Measurements from ENCODE around the gene MYG1.
"Not testable (repeated sequence)": the region's sequence is repeated elsewhere in the genome, so short reads cannot be mapped to it uniquely, and the experiment has no call there.

The MYG1 gene

GRCh38 chr12:53327435-53328042 is 28.0 kb downstream of the MYG1 start:
- no peak for DNase-seq (ENCODE audit: low read depth)

DNA sequence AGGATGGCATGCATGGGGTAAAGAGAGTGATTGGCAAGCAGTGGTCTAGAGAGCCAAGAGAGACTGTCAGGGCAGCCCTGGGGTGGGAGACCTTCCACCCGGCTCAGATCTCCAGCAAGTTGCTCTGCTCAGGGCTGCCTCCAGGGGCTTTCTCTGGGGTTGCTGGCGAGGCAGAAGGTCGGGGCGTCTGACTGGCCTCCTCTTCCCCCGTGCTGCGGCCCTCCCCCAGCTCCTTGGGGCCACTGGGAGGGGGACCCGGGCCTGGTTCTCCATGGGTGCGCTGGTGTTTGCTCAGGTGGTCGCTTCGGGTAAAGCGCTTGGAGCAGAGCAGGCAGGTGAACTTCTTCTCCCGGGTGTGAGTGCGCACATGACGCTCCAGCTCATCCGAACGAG is 28.5 kb downstream of the MYG1 start:
- no peak for DNase-seq (ENCODE audit: low read depth)

DNA sequence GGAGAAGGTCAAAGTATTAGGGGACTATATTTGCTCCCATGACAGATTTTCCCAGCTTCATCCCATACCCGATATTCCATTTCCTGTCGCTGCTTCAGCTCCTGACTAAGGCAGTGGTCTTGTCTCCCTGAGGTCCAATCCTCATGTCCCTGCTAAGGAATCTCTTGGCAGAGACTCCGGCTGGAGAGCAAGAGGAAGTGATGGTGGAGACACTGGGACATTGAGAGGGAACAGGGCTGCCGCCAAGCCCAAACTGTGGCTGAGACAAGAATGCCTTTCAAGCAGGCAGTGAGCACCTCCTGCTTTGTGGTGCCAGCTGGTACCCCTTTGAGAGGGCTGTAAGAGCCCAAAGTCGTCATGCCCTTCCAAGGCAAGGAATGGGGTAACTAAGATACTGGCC is 31.2 kb downstream of the MYG1 start:
- no peak for DNase-seq (ENCODE audit: low read depth)

DNA sequence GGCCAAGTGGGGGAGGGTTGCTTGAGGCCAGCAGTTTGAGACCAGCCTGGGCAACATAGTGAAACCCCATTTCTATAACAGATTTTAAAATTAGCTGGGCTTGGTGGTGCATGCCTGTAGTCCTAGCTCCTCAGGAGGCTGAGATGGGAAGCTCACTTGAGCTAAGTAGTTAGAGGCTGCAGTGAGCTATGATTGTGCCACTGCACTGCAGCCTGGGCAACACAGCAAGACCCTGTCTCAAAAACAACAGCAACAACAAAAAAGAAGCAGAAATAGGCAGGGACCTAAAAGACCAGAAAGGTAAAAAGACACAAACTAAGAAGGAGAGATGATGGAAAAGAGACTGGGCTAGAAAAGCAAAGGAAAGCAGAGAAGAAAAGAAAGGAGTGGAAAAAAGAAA is 32.8 kb downstream of the MYG1 start:
- not testable (repeated sequence) for DNase-seq (ENCODE audit: low read depth)

DNA sequence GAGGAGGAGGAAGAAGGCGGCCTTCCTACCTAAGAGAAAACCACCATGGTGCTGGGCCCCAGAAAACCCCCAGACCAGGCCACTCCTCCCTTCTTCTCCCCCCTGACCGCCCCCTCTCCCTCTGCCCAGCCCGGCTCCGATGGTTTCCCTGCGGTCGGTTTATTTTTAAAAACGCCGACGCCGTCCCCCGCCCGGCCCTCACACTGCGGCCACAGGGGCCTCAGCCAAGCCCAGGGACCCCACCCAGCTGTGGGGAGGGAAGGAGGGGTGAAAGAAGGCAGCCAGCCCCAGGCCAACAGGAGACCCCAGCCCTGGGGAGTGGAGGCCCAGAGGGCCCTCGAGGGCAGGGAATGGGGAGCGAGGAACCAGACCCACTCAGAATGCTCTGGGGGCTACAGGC is 33.2 kb downstream of the MYG1 start:
- no peak for DNase-seq (ENCODE audit: low read depth)

- no peak for DNase-seq (ENCODE audit: low read depth)
Measured at GRCh38 chr12:53333289-53333688, 33.8 kb downstream of the MYG1 start.

- DNase-seq (ENCODE audit: low read depth), result no peak
Measured at GRCh38 chr12:53333845-53334244, 34.4 kb downstream of the MYG1 start.

- no peak for DNase-seq (ENCODE audit: low read depth)
Measured at GRCh38 chr12:53334822-53335221, 35.3 kb downstream of the MYG1 start.

- no peak for DNase-seq (ENCODE audit: low read depth)
Measured at GRCh38 chr12:53336181-53336681, 36.7 kb downstream of the MYG1 start, which contains the start of gene SP7. Gene SP7, minus strand, starts transcription at chr12:53336354. Its CDS starts 708 bp downstream, at chr12:53335646.

- no peak for DNase-seq (ENCODE audit: low read depth)
Measured at GRCh38 chr12:53338017-53338416, 38.5 kb downstream of the MYG1 start.

GRCh38 chr12:53338916-53339315 is 39.4 kb downstream of the MYG1 start:
- no peak for DNase-seq (ENCODE audit: low read depth)

- DNase-seq (ENCODE audit: low read depth), result no peak
Measured at GRCh38 chr12:53340398-53340797, 40.9 kb downstream of the MYG1 start.

- no peak for DNase-seq (ENCODE audit: low read depth)
Measured at GRCh38 chr12:53343449-53343848, 44.0 kb downstream of the MYG1 start.

- DNase-seq (ENCODE audit: low read depth), result no peak
Measured at GRCh38 chr12:53343969-53344368, 44.5 kb downstream of the MYG1 start.

- no peak for DNase-seq (ENCODE audit: low read depth)
Measured at GRCh38 chr12:53344487-53344823, 45.0 kb downstream of the MYG1 start.

GRCh38 chr12:53344824-53345485 is 45.5 kb downstream of the MYG1 start:
- peak; percentile 58 for DNase-seq (ENCODE audit: low read depth)

GRCh38 chr12:53345486-53346188 is 46.1 kb downstream of the MYG1 start:
- no peak for DNase-seq (ENCODE audit: low read depth)

DNA sequence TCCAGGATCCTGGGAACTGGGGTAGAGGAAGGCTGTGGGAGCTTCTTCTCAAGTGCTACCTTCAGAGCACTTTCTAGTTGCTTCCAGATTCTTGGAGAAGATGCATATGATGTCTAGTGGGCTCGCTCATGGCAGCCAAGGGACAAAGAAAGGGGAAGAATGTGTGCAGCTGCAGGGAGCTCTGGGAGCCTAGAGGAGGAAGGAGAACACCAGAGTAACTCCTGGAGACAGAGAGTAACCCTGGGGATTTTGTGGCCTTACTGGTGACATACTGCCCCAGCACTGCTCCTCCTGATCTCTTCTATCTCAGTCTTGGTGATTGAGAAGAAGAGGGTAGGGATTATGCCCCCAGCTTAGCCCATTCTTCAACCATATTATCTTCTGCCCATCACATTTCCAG is 47.0 kb downstream of the MYG1 start:
- no peak for DNase-seq (ENCODE audit: low read depth)

- no peak for DNase-seq (ENCODE audit: low read depth)
Measured at GRCh38 chr12:53347905-53348304, 48.4 kb downstream of the MYG1 start.

- peak; percentile 74 for DNase-seq (ENCODE audit: low read depth)
Measured at GRCh38 chr12:53352331-53353256, 53.1 kb downstream of the MYG1 start.

- DNase-seq (ENCODE audit: low read depth), result no peak
Measured at GRCh38 chr12:53353257-53353655, 53.8 kb downstream of the MYG1 start.

- DNase-seq (ENCODE audit: low read depth), result no peak
Measured at GRCh38 chr12:53355121-53355520, 55.6 kb downstream of the MYG1 start.
